Measurements from ENCODE around the gene COA5. TPM values are rescaled to one million over a fixed set of nuclear protein-coding genes. Genes with fewer than 3 reads are reported as not detected.
A peak's percentile ranks its signal among the peaks of the same experiment; 100 is the strongest.

The COA5 gene
- total and polyA plus RNA-seq, 2 experiments from 2014 or later: 33.3 to 113 TPM

- TF ChIP-seq EZH2 (IDR thresholded peaks at IDR 0.05; ENCODE audit: low read depth, unreplicated experiment) (no peak), NANOG (IDR thresholded peaks at IDR 0.05; ENCODE audit: borderline replicate concordance) (no peak), CTCF (conservative IDR thresholded peaks at IDR 0.05; ENCODE audit: low read depth in 2 of 2) (no peak), ZNF331 (CRISPR knock-in tag; IDR thresholded peaks at IDR 0.05; ENCODE audit: low read depth) (no peak)
Measured at GRCh38 chr2:98604547-98604946, 3.8 kb downstream of the COA5 start (continued).

GRCh38 chr2:98601532-98602132 lies 6.7 kb downstream of the COA5 start:
- ATAC-seq: peak; percentile 99
- Histone ChIP-seq H2AFZ (no peak overlapping the region), H3K4me1 (ENCODE audit: insufficient read depth) (no peaks in the 10 kb centered on the region), H3K27ac (ENCODE audit: low read depth) (no peak overlapping the region), H3F3A (replicated peaks; ENCODE audit: low read depth) (no peaks in the 10 kb centered on the region), H3K4me2 (no peak overlapping the region), H3K4me3 (no peak overlapping the region), H3K36me3 (ENCODE audit: insufficient read depth) (peaks cover 18% of the 10 kb centered on the region), H4K20me1 (replicated peaks; ENCODE audit: insufficient read depth) (peaks cover 8% of the 10 kb centered on the region), H3K9me2 (ENCODE audit: insufficient read depth) (no peaks in the 10 kb centered on the region), H3K79me2 (replicated peaks; ENCODE audit: insufficient read depth) (peaks cover 23% of the 10 kb centered on the region), H3K27me3 (ENCODE audit: insufficient read depth) (no peaks in the 10 kb centered on the region)
- H3K27me3 Mint-ChIP-seq (ENCODE audit: insufficient read depth, low read depth, poor library complexity): no peaks in the 10 kb centered on the region
- no peaks in the 10 kb centered on the region for H3K9me3 Mint-ChIP-seq
- peak; percentile 72 for DNase-seq (ENCODE audit: low spot score)
- TF ChIP-seq POLR2AphosphoS5 (IDR thresholded peaks at IDR 0.05; ENCODE audit: low read depth): no peak
- no peak for TF ChIP-seq ZNF114 (CRISPR knock-in tag; IDR thresholded peaks at IDR 0.05)
- peak; percentile 66 to 76 for TF ChIP-seq CTCF (conservative IDR thresholded peaks at IDR 0.05; ENCODE audit: low read depth in 2 of 2)
- H3K4me3 Mint-ChIP-seq: no peak overlapping the region
- H3K36me3 Mint-ChIP-seq (ENCODE audit: low read depth): peaks cover 43% of the 10 kb centered on the region
- peaks cover 1% of the 10 kb centered on the region for H3K4me1 Mint-ChIP-seq
- H3K27ac Mint-ChIP-seq: no peak overlapping the region

- Histone ChIP-seq H3F3A (replicated peaks; ENCODE audit: low read depth) (no peaks in the 10 kb centered on the region), H3K4me3 (no peak overlapping the region), H3K79me2 (replicated peaks; ENCODE audit: insufficient read depth) (no peaks in the 10 kb centered on the region), H3K4me2 (no peak overlapping the region), H3K4me1 (ENCODE audit: insufficient read depth) (no peaks in the 10 kb centered on the region), H3K9me2 (ENCODE audit: insufficient read depth) (0 out of 2 replicates have a peak, but pooled peaks cover 4% of the 10 kb centered on the region), H3K36me3 (ENCODE audit: insufficient read depth) (peaks cover 18% of the 10 kb centered on the region), H3K27me3 (ENCODE audit: insufficient read depth) (no peaks in the 10 kb centered on the region), H2AFZ (no peak overlapping the region), H4K20me1 (replicated peaks; ENCODE audit: insufficient read depth) (no peaks in the 10 kb centered on the region; the same call in none of the 2 replicates), H3K27ac (ENCODE audit: low read depth) (no peak overlapping the region)
- Mint-ChIP-seq H3K4me1 (no peaks in the 10 kb centered on the region), H3K9me3 (peaks cover 2% of the 10 kb centered on the region; the same call in 2 of the 3 replicates), H3K4me3 (no peak overlapping the region), H3K36me3 (ENCODE audit: low read depth) (peaks cover 54% of the 10 kb centered on the region), H3K27ac (no peak overlapping the region), H3K27me3 (ENCODE audit: insufficient read depth, low read depth, poor library complexity) (peaks cover 2% of the 10 kb centered on the region)
- ATAC-seq (no peak), DNase-seq (ENCODE audit: low spot score) (no peak)
- TF ChIP-seq NANOG (IDR thresholded peaks at IDR 0.05; ENCODE audit: borderline replicate concordance): no peak
- no peak for TF ChIP-seq ZNF462 (CRISPR knock-in tag; IDR thresholded peaks at IDR 0.05)
- no peak for TF ChIP-seq JUNB (IDR thresholded peaks at IDR 0.05; ENCODE audit: unreplicated experiment)
Measured at GRCh38 chr2:98598781-98599428, 9.4 kb downstream of the COA5 start.
